HG03342 (cell line): ENCODE data around the gene ARHGAP15.
A peak's percentile ranks its signal among the peaks of the same experiment; 100 is the strongest.

Experiments
- ATAC-seq: cut with Tn5 transposase; IDR thresholded peaks from one replicate; pipeline ENCODE4 v1.9.1; 2021; ENCODE audit warnings: mild to moderate bottlenecking, moderate library complexity; ENCODE audit not compliant: unreplicated experiment

The ARHGAP15 gene

DNA sequence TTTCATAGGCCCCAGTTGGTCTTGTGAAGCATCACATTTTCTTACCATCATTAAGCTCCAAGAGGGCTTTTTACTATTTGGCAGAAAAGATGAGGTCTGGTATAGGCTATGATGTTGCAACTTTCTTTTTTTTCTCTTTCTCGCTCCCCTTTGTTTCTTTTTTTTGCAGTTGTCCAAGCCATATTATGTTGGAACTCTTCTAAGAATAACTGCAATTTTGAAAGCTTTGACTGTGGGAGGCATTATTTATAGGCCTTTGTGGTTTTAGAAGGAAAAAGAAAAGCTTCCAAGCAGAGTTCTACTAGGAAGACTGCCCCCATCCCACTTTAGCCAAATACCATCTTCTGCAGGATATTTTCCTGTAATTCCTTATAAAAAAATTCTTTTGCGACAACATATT is 571.6 kb downstream of the ARHGAP15 start:
- ATAC-seq = no peak

DNA sequence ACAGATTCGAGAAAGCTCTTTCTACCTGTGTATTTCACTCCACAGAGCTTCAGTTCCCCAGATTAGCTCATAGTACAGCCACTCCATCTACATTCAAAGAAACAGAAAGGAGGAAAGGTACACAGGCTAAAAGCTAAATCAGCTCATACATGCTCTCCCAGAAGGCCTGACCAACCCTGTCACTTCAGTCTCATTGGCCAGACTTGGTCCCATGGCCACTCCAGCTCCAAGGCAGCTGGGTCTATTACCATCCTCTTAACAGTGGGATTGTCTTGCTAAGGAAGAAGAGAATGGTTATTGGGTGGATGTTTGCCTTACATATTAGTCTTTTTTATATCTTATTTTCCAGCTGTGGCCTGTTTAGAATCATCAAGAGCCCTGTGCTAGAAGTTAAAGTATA is 572.6 kb downstream of the ARHGAP15 start:
- ATAC-seq = no peak

DNA sequence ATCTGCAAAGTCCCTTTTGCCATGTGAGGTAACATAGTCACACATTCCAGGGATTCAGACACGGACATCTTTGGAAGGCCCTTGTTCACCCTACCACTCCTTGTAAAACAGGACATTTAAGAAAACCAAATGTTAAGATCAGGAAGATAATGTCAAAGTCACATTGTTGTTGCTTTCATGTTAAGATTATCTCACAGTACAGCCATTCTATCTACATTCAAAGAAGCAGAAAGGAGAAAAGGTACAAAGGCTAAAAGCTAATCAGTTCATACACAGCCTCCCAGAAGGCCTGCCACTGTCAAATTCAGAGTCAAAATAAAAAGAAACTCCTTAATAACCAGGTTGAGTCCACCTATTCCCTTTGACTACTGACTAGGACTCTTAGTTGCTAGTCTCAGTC is 573.7 kb downstream of the ARHGAP15 start:
- ATAC-seq = no peak

DNA sequence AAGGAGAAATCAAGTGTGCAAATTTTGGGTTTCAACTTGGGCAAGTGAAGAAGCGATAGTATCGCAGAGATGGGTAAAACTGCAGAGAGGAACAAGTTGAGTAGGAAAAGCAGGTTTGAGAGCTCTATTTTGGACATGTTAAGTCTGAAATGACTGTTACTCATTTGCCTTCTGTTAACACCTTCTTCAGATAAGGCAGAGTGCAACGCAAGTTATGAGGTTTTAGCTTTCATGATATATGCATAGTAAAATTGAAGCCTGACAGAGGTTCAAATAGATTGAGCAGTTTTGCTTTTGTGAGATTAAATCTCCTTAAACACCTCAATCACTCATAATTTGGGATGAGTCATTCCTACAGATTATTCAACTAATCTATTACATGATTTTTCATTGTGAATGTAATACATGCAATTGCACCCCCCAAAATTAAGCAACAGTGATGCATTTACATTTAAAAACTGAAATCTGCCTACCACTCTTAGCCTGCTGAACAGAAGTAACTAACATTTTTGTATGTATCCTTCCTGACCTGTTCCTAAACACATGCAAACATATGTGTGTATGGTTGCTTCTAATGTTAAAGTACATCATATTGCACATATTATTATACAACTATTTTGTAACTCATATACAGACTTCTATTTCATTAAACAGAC is 575.4 kb downstream of the ARHGAP15 start:
- ATAC-seq = peak; percentile 76

DNA sequence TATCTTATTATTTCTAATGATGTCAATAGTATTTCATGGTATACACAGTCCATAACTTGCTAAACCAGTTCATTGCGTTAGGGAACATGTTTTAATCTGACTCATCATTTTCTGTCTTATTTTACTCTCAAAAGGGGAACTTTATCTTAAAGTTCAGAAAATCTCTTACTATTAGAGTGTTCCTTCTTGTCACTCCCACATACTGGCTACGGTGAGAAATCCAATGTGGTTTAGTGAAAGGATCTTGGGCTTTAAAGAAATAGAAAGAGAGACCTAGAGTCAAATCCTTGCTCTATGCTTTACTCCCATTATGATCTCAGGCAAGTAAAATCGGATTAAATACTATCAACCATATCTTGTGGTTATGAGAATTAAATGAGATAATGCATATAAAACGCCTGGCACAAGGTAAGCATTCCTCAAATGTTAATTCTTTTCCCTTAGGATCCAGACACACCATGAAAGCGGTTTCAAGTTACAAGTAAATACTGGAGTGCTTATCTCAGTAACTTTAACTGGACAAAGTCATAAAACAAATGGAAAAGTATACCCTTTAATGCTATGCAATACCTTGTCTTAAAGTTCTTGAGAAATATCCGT is 576.0 kb downstream of the ARHGAP15 start:
- no peak for ATAC-seq

DNA sequence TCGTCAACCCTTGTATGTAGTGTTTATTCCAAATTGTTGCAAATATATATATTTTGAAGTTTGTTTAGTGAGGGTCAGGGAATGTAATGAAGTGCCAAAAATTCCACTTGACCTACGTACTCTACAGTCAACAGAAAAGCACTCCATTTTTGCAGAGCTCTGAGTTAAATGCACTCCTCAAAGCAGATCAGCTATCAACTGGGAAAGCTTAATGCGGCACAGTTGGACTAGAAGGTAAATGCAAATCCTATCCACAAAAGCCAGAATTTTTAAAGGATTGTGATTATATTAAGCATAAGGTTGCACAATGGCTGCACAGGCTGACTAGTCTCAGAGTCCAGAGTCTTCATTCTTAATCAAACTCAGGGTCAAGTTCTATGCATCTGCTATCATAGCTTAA is 577.1 kb downstream of the ARHGAP15 start:
- ATAC-seq = no peak

DNA sequence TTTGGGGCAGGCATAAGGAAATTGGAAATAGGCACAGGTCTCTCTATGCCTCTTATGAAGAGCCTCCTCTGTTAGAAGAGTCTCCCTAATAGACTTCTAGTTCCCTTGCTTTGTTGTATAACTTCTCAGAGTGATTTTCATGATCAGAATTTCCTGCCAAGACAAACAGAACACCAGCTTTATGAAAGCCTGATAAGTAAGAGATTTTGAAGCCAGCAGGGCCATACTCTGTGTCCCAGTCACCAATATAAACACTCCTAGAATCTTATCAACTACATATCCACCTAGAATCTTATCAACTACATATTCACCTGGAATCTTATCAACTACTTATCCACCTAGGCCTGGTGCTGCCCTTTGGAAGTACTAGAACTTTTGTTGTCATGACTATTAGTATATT is 579.5 kb downstream of the ARHGAP15 start:
- ATAC-seq = no peak

DNA sequence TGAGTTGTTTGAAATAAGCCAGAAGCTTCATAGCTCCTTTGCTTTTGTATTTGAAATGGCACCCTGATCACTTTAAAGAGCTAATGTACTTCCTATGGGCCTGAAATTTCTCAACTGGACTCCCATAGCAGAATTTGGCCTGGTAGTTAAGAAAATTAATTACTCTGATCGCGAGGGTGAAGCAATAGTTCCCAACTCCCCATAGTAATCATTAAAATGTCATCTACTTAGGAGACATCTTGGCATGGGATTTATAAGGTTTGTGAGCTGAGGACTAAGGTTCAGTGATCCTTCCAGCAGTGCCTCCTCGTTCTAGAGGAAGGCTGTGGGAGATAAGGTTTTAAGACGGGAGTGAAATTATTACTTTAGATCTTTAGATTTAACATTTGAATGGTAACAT is 581.0 kb downstream of the ARHGAP15 start:
- no peak for ATAC-seq

DNA sequence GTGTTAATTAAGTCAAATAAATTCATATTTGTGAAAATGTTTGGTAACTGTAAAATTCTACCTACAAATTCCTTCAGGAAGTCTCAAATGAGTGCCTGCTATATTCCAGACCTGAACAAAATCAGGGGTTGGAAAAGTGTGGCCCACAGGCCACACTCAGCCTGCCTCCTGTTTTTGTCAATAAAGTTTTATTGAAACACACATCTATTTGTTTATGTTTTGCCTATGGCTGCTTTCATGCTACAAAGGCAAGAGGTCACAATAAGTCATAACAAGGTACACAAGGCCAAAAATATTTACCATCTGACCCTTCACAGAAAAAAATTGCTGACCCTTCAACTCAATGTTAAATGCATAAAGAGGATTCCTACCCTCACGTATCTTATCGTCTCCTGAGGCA is 581.7 kb downstream of the ARHGAP15 start:
- no peak for ATAC-seq

DNA sequence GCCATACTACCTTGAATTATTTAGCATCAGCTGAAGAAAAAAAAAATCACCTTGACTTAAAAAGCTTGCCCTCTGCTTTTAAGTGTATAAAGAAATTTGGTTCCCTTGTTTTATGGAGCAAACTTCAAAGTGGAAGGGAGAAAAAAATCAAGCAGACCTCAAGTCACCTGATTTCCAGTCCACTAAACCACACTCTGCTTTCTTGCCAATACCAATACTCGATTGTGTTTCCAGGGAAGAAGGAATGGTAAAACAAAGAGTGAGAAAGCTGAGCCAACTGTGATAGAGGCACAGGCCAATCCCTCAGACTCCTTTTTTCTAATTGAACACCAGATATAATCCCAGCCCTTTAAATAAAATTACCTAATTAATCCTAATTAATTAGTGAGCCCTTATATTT is 587.3 kb downstream of the ARHGAP15 start:
- no peak for ATAC-seq

DNA sequence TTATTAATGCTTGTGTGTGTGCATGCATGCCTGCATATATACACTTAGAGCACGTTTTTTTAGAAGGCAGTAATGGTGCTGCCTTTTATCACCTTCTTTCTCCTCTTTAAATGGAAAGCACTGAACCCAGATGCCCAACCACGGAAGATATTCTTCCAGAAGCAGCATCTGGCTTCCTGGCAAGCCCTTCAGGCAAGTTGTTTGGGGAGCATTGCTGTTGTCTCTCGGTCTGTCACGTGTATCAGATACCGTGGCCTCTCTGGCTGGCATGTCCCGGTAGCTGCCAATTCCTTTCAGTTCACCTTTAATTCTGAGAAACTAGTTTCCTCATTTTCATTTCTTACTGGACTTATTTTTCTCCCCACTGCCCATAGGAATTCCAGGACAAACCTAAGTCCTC is 587.8 kb downstream of the ARHGAP15 start:
- no peak for ATAC-seq

DNA sequence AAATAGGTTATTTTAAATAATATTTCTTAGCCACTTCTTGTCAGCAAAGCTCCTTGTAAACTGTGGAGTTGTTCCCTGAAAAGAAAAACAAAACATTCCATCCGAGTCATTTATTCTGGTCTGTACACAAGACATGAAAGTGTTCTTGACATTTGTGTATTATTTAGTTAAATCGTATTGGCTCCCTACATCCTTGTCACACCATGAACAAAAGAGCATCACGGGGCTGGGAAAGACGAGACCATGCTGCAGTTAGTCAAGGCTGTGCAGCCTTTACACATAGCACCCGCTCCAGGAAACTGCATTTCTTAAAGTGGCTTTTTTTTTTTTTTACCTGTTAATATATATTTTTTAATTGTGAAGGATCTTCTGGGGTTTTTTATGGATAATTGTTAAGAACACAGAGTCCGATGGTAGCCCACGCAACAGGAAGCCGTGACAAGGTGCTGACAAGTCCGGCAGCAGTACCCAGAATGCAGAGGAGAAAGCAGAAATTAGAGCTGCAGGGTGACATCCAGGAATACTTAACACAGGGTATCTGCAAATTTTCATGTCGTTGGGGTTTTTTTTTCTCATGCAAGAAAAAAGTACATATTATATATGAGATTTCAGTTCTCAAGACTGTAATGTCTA is 588.4 kb downstream of the ARHGAP15 start:
- ATAC-seq = no peak

DNA sequence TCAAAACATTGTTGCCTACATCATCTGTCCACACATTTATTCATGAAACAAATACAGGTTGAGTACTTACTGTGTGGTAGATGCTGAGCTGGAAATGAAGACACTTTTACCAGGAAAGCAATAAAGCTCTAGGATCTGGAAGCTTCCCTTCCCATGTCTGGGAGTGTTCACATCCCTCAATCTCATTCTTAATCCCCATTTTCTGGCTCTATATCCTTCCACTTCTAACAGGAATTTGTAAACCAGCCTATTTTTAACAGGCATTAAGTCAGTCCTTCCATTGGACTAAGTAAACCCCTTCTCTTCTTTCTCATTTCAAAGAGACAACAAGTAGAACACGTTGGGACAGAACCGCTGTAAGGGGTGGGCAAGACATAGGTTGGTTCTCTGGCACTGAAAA is 589.5 kb downstream of the ARHGAP15 start:
- no peak for ATAC-seq

DNA sequence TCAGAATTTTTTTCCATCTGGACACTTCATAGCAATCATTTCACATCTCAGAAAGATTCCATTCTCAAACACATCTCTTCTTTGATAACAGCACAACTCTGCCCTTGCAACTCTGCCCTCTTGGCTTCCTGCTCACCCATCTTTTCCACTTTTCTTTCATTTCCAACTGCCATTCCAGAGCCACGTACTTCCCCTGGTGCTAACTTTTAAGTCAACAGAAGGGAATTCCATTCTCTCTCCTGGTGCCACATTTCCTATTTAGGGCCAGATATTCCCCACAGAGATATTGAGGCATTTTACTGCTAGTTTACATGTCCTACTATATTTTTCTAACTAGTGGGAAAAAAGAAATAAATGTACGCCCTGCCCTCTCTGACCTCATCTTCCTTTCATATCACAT is 590.2 kb downstream of the ARHGAP15 start:
- ATAC-seq = no peak

DNA sequence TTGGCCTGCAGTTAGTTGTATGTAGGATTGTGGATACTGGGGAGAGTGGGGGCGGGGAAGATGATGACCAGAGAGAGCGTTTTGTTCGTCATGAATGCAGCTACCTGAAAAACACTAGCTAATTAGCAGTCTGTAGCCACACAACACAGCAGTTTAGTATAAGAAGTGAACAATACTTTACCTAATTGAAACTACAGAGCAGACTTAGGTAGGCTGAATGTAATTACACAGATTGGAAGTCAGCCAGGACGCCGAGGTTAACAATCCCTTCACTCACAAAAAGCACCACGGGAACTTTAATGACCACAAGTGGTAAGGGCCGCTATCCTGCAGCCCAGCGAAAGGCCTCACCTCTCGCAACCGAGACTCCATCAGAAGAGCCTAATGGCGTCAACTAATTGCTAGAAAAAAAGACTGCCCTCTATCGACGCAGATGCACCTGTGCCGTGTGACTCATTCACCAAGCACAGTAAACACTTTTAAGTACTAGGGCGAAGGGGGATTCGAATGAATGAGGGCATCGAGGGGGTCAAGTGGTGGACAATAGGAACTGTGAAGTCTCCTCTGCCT is 591.0 kb downstream of the ARHGAP15 start:
- no peak for ATAC-seq

DNA sequence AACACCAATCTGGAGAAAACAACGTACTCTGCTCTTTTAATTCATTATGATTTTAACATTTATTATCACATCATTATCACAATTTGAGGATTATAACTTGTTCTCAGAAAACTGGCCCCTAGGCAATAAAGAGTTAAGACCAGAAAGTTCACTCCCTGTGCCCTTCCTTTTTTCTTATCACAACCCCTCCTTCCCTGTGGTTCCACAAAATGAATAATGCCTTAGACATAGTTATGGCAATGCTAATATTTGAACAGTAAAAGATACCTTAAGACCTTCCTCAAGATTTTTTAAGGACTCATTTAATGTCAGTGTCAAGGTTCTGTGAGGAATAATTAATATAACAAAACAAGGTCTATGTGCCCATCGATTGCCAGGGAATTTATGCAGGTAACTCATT is 596.2 kb downstream of the ARHGAP15 start:
- no peak for ATAC-seq

DNA sequence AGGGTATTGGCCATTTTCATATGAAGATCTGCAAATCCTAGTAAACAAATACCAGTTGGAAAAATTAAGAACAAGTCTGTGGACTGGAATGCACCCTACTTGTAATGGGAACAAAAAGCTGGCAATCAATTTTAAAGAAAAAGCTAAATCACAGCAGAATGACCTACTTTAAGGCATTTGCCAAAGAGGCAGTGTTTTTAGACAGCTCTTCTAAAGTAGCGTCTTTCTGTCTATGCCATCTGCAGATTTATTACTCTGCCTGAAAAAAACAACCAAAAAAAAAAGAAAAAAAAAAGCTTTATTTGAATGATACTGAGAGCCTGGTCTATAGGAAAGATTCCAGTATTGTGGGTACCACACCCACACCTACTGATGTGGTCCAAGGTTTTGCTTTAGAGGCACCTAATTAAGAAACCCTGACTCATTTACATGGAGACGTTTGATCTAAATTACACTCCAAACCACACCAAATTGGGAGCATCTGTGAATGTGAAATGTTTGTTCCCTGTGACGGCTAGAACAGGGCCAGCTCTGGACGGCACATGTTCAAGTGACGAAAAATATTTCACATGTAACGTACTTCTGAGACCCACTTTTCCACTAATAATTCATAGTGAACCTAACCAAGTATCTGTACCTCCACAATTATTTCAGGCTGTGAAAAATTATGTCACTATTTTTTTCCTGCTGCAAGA is 597.1 kb downstream of the ARHGAP15 start:
- ATAC-seq = no peak

DNA sequence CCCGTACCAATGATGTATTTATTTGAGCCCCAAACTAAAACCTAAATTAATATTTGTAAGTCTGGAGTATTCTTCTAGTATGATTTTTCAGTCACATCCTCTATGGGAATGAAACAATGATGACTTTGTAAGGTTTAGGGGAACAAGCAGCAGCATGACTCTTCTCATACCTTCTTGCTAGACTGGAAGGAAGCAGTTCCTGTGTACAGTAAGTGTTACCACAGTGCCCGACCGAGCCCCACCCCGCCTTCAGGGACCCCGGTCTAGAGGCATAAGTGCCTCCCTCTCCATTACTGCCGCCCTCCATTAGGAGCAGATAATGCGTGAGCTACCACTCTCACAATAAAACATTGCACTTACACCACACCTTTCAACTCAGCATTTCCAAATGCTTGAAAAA is 599.3 kb downstream of the ARHGAP15 start:
- ATAC-seq = no peak

DNA sequence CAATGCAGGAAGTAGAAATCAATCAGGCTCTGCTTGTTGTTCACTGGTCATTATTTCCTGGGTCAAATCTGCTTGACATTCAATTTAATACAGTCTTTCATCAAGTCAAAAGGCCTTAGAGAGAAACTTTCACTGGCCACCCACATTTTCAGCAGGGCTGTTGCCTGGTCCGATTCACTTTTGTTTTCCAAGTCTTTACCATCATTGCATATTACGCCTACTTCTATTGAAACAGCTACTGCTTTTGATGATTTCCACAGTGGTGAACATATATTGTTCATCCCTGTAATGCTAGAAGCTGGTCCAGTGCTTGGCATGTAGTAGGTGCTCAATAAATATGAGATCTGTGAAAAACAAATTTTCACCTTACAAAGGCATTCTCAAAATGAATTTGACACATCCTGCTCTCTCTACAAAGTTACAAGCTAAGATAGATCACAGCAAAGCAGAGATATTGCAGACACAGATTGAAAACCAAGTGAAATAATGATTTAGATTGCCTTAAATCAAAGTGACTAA is 600.1 kb downstream of the ARHGAP15 start:
- ATAC-seq = no peak

DNA sequence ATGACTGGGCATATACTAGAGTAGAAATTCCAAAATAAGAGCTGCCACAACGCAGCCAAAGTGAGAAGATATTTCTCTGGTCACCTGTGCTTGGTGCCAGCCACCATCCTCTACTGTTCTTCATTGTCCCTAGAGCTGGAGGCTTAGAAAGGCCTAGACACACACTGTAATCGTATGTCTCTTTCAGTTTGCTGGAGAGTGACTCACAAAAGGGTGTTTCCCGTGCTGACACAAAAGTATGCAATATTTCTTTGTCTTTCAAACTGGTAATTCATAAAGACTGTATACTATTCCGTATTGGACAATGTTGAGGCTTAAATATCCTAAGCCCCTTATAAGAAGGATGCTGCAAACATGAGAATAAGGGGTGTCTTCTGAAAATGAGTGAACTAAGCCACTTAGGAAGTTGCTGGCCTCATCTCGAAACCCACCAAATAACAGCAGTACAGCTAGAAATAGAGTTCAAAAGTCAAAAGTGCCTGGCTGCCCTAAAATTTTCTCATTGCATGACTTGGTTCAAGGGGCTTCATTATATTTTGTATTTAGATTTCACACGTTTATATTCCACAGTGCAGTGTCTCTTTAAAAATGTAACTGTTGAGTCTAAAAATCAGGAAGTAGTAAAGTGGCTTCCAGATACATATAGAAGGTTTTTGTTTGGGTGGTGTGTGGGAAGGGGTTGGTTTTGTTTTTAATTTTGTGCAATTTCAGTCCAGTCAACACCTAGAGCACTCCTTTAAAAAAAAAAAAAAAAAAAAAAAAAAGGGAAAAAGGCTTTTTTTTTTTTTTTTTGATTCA is 601.1 kb downstream of the ARHGAP15 start:
- peak; percentile 87 for ATAC-seq

DNA sequence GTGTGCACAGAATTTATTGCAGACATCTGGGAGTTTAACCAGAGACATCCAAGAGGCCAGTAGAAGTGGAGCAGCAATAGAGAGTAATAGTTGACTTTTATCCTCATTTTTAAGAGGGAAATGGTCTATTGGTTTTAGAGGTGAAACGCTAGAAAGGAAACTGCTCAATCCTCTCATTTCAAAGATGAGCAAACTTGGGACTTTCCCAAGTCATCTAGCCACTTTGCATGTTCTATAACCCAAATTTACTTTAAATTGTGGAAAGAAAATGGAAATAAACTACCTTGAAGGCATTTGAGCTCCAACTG is 601.7 kb downstream of the ARHGAP15 start:
- ATAC-seq = peak; percentile 38
